Mesenchymal stem cell (in vitro differentiated cells and primary cell): ENCODE data around the gene ZNF507.
"Not testable (repeated sequence)": the region's sequence is repeated elsewhere in the genome, so short reads cannot be mapped to it uniquely, and the experiment has no call there.

Experiments used
- DNase-seq: peaks from one replicate; pipeline ENCODE4 v3.0.0-alpha.2; 2013
- H2AFZ ChIP-seq: one replicate; pipeline ENCODE4 v1.6.1; 2013; ENCODE audit warnings: low read depth, mild to moderate bottlenecking, control low read depth, inconsistent platforms, low read length, moderate library complexity
- H2AK5ac ChIP-seq: 2 replicates; pipeline ENCODE4 v1.6.1; 2013; ENCODE audit warnings: low read length, moderate library complexity, mild to moderate bottlenecking, inconsistent platforms; ENCODE audit not compliant: severe bottlenecking
- H2BK120ac ChIP-seq: one replicate; pipeline ENCODE4 v1.6.1; 2013; ENCODE audit warnings: low read depth, mild to moderate bottlenecking, inconsistent platforms, low read length, moderate library complexity
- H2BK12ac ChIP-seq, 2 experiments: one replicate each; pipeline ENCODE4 v1.6.1; 2013; ENCODE audit warnings: inconsistent platforms in 2 of 2, low read length in 2 of 2, mild to moderate bottlenecking in 2 of 2, moderate library complexity in 2 of 2, control low read depth in 1 of 2
- H2BK15ac ChIP-seq: one replicate; pipeline ENCODE4 v1.6.1; 2013; ENCODE audit warnings: mild to moderate bottlenecking, low read depth, inconsistent platforms; ENCODE audit not compliant: poor library complexity, severe bottlenecking
- H2BK5ac ChIP-seq: 2 replicates; pipeline ENCODE4 v1.6.1; 2013; ENCODE audit warnings: low read depth, mild to moderate bottlenecking, low read length, control low read depth, inconsistent platforms; ENCODE audit not compliant: poor library complexity, severe bottlenecking
- H3K14ac ChIP-seq, 2 experiments: one replicate each; pipeline ENCODE4 v1.6.1; 2013; ENCODE audit warnings: inconsistent platforms in 2 of 2, low read length in 2 of 2, control low read depth in 1 of 2, mild to moderate bottlenecking in 1 of 2, moderate library complexity in 1 of 2
- H3K18ac ChIP-seq, 2 experiments: one replicate each; pipeline ENCODE4 v1.6.1; 2013; ENCODE audit warnings: inconsistent platforms in 2 of 2, low read length in 2 of 2, control low read depth in 1 of 2, low read depth in 1 of 2, mild to moderate bottlenecking in 1 of 2
- H3K23ac ChIP-seq, 2 experiments: one replicate each; pipeline ENCODE4 v1.6.1; 2013; ENCODE audit warnings: inconsistent platforms in 2 of 2, low read length in 2 of 2, mild to moderate bottlenecking in 2 of 2, moderate library complexity in 2 of 2, control low read depth in 1 of 2
- H3K27ac ChIP-seq: 2 replicates; pipeline ENCODE4 v1.5.1; 2013; ENCODE audit warnings: mild to moderate bottlenecking, moderate library complexity, low read length, control low read depth, inconsistent platforms; ENCODE audit not compliant: poor library complexity, severe bottlenecking
- H3K27me3 ChIP-seq, 2 experiments: 2 replicates each; pipeline versions ENCODE4 v1.6.1 to v1.7.0; 2013; ENCODE audit warnings: low read length in 2 of 2, mild to moderate bottlenecking in 2 of 2, moderate library complexity in 2 of 2, control low read depth in 1 of 2, inconsistent platforms in 1 of 2; ENCODE audit not compliant: control insufficient read depth in 1 of 2, insufficient read depth in 1 of 2
- H3K36me3 ChIP-seq, 2 experiments: 2 replicates each; pipeline versions ENCODE4 v1.6.1 to v1.7.0; 2013; ENCODE audit warnings: low read length in 2 of 2, control low read depth in 1 of 2, inconsistent platforms in 1 of 2, low read depth in 1 of 2, mild to moderate bottlenecking in 1 of 2; ENCODE audit not compliant: insufficient read depth in 2 of 2, control insufficient read depth in 1 of 2
- H3K4ac ChIP-seq, 2 experiments: one replicate each; pipeline ENCODE4 v1.6.1; 2013; ENCODE audit warnings: inconsistent platforms in 2 of 2, low read length in 2 of 2, mild to moderate bottlenecking in 2 of 2, moderate library complexity in 2 of 2, control low read depth in 1 of 2, low read depth in 1 of 2
- H3K4me1 ChIP-seq: 2 replicates; pipeline ENCODE4 v1.6.1; 2013; ENCODE audit warnings: low read depth, low read length, control low read depth; ENCODE audit not compliant: control insufficient read depth, insufficient read depth
- H3K4me2 ChIP-seq: 2 replicates; pipeline ENCODE4 v1.6.1; 2013; ENCODE audit warnings: low read length, mild to moderate bottlenecking, inconsistent platforms; ENCODE audit not compliant: poor library complexity, severe bottlenecking
- H3K4me3 ChIP-seq, 2 experiments: 2 replicates each; pipeline versions ENCODE4 v1.5.1 to v1.7.0; 2013; ENCODE audit warnings: low read length in 2 of 2, mild to moderate bottlenecking in 2 of 2, control low read depth in 1 of 2, low read depth in 1 of 2; ENCODE audit not compliant: insufficient read depth in 1 of 2
- H3K79me1 ChIP-seq: replicated peaks from 2 replicates; pipeline ENCODE4 v1.6.1; 2013; ENCODE audit warnings: mild to moderate bottlenecking, control low read depth, low read length, inconsistent platforms; ENCODE audit not compliant: poor library complexity, severe bottlenecking
- H3K9ac ChIP-seq: 2 replicates; pipeline ENCODE4 v1.7.0; 2013; ENCODE audit warnings: mild to moderate bottlenecking, low read length, moderate library complexity
- H3K9me3 ChIP-seq: 2 replicates; pipeline ENCODE4 v1.7.0; 2013; ENCODE audit warnings: mild to moderate bottlenecking, low read length; ENCODE audit not compliant: control insufficient read depth
- H4K8ac ChIP-seq: one replicate; pipeline ENCODE4 v1.6.1; 2013; ENCODE audit warnings: inconsistent platforms, mild to moderate bottlenecking, low read length, moderate library complexity
- H4K91ac ChIP-seq: one replicate; pipeline ENCODE4 v1.6.1; 2013; ENCODE audit warnings: mild to moderate bottlenecking, low read length, inconsistent platforms
- WGBS: methylation state at CpG from one replicate; pipeline ENCODE4 v1.1.7; 2013; ENCODE audit warnings: mixed read lengths; 5-methylcytosine and 5-hydroxymethylcytosine counted together

The ZNF507 gene

GRCh38 chr19:32418155-32418554 lies 72.7 kb downstream of the ZNF507 start:
- H3K36me3 ChIP-seq: peaks cover 20 to 57% of the 10 kb centered on the region in 2 experiments
- 97% methylated on average over 2 of the region's 3 CpGs for WGBS
- H2AK5ac ChIP-seq: no peak overlapping the region
- DNase-seq: no peak
- no peak overlapping the region for H3K4ac ChIP-seq
- no peak overlapping the region for H2AFZ ChIP-seq
- no peaks in the 10 kb centered on the region for H3K9me3 ChIP-seq
- peaks cover 22% of the 10 kb centered on the region for H3K79me1 ChIP-seq
- H2BK5ac ChIP-seq: no peak overlapping the region
- no peak overlapping the region for H3K9ac ChIP-seq
- no peak overlapping the region for H3K27ac ChIP-seq
- H3K18ac ChIP-seq: no peak overlapping the region
- no peak overlapping the region for H3K14ac ChIP-seq
- no peak overlapping the region for H4K8ac ChIP-seq
- H4K91ac ChIP-seq: no peak overlapping the region
- H2BK120ac ChIP-seq: no peak overlapping the region
- H3K23ac ChIP-seq: no peak overlapping the region
- no peak overlapping the region for H3K4me3 ChIP-seq
- H2BK12ac ChIP-seq: no peak overlapping the region
- H2BK15ac ChIP-seq: no peak overlapping the region
- no peaks in the 10 kb centered on the region for H3K27me3 ChIP-seq
- H3K4me2 ChIP-seq: no peak overlapping the region
- no peaks in the 10 kb centered on the region for H3K4me1 ChIP-seq

- H4K8ac ChIP-seq: no peak overlapping the region
- H2BK15ac ChIP-seq: no peak overlapping the region
- H3K4me1 ChIP-seq: no peaks in the 10 kb centered on the region
- H2AK5ac ChIP-seq: no peak overlapping the region
- no peak overlapping the region for H2AFZ ChIP-seq
- H3K27me3 ChIP-seq: no peaks in the 10 kb centered on the region
- no peak overlapping the region for H3K14ac ChIP-seq
- no peaks in the 10 kb centered on the region for H3K9me3 ChIP-seq
- H2BK120ac ChIP-seq: no peak overlapping the region
- H3K4me2 ChIP-seq: no peak overlapping the region
- peaks cover 9 to 35% of the 10 kb centered on the region in 2 experiments for H3K36me3 ChIP-seq
- no peak overlapping the region for H2BK5ac ChIP-seq
- 80% methylated on average over 6 of the region's 7 CpGs for WGBS
- no peak overlapping the region for H4K91ac ChIP-seq
- no peak overlapping the region for H3K4me3 ChIP-seq
- H3K27ac ChIP-seq: no peak overlapping the region
- no peak overlapping the region for H2BK12ac ChIP-seq
- peak overlapping the region in 1 of 2 experiments; percentile 57 for H3K18ac ChIP-seq
- H3K79me1 ChIP-seq: peaks cover 19% of the 10 kb centered on the region
- DNase-seq: peak; percentile 3
- H3K4ac ChIP-seq: no peak overlapping the region
- H3K23ac ChIP-seq: no peak overlapping the region
- H3K9ac ChIP-seq: no peak overlapping the region
These were observed 76.4 kb downstream of the ZNF507 start for GRCh38 chr19:32421589-32422361.

DNA sequence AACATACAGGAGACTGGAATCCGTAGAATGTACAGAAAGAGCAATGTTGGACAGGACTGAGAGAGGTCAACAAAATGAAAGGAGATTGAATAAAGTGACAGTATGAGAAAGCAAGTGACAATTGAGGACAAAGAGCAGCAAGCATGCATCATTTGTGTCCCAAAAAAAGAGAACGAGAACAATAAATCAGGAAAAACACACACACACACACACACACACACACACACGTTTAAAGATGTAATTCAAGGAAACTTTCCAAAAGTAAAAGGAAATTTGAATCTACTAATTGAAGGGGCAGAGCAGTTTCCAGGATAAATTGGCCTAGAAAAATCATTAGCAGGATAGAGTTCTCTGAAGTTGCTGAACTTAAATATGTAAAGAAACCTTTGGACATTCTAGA lies 77.0 kb downstream of the ZNF507 start:
- H2BK12ac ChIP-seq: no peak overlapping the region
- no peak overlapping the region for H3K18ac ChIP-seq
- H2BK15ac ChIP-seq: no peak overlapping the region
- no peak overlapping the region for H3K23ac ChIP-seq
- no peaks in the 10 kb centered on the region for H3K9me3 ChIP-seq
- H4K8ac ChIP-seq: no peak overlapping the region
- H3K14ac ChIP-seq: no peak overlapping the region
- H2BK120ac ChIP-seq: no peak overlapping the region
- no peaks in the 10 kb centered on the region for H3K27me3 ChIP-seq
- H3K27ac ChIP-seq: no peak overlapping the region
- H2AFZ ChIP-seq: no peak overlapping the region
- no peak overlapping the region for H3K4me3 ChIP-seq
- no peak overlapping the region for H2AK5ac ChIP-seq
- no peak overlapping the region for H3K9ac ChIP-seq
- DNase-seq: no peak
- no peak overlapping the region for H4K91ac ChIP-seq
- peaks cover 22% of the 10 kb centered on the region for H3K79me1 ChIP-seq
- H3K4me1 ChIP-seq: no peaks in the 10 kb centered on the region
- H2BK5ac ChIP-seq: no peak overlapping the region
- 100% methylated on average over 1 of the region's 3 CpGs for WGBS
- H3K36me3 ChIP-seq: peaks cover 11 to 34% of the 10 kb centered on the region in 2 experiments
- H3K4me2 ChIP-seq: no peak overlapping the region
- no peak overlapping the region for H3K4ac ChIP-seq

DNA sequence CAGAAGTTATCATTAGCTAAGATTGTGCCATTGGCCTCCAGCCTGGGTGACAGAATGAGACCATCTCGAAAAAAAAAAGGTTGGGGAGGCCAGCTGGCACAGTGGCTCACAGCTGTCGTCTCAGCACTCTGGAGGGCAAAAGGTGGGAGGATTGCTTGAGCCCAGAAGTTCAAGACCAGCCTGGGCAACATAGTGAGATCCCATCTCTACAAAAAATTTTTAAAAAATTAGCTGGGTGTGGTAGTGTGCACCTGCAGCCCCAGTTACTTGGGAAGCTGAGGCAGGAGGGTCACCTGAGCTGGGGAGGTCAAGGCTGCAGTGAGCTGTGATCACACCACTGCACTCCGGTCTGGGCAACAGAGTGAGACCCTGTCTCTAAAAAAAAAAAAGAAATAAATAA lies 78.5 kb downstream of the ZNF507 start:
- H2BK15ac ChIP-seq, H3K4me3 ChIP-seq, H3K18ac ChIP-seq, H2BK5ac ChIP-seq, H2AFZ ChIP-seq, H4K8ac ChIP-seq, H4K91ac ChIP-seq, H3K27me3 ChIP-seq, H3K14ac ChIP-seq, H2BK12ac ChIP-seq, H3K4me1 ChIP-seq, H3K4me2 ChIP-seq, H3K9ac ChIP-seq, DNase-seq, H2AK5ac ChIP-seq, H3K4ac ChIP-seq, H3K23ac ChIP-seq, H3K9me3 ChIP-seq, H3K27ac ChIP-seq, H2BK120ac ChIP-seq: not testable (repeated sequence)
- H3K79me1 ChIP-seq: peaks cover 20% of the 10 kb centered on the region
- peaks cover 11 to 31% of the 10 kb centered on the region in 2 experiments for H3K36me3 ChIP-seq
- 94% methylated on average over 2 of the region's 3 CpGs for WGBS
